HG02973 (cell line): ENCODE measurements around the gene SLC22A23.

Experiments
- ATAC-seq: cut with Tn5 transposase; IDR thresholded peaks from one replicate; pipeline ENCODE4 v1.9.1; 2021; ENCODE audit warnings: moderate library complexity; ENCODE audit not compliant: unreplicated experiment

Gene SLC22A23

DNA sequence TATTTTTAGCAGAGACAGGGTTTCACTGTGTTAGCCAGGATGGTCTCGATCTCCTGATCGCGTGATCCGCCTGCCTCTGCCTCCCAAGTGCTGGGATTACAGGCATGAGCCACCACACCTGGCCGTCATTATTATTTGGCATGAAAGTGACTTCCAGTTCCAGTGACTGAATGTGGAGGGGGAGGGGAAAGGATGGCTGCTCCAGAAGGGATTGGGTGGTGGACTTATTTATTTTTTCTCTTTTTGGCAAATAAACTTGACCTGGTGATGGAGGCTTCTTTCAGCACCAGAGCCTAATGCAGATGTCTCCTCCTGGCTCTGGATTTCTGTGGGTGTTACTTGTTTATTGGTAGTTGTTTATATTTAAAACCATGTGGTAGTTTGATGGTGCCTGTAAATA, 16.9 kb upstream of the SLC22A23 start:
- no peak for ATAC-seq

- no peak for ATAC-seq
These were observed 14.9 kb upstream of the SLC22A23 start for GRCh38 chr6:3471711-3472110.

DNA sequence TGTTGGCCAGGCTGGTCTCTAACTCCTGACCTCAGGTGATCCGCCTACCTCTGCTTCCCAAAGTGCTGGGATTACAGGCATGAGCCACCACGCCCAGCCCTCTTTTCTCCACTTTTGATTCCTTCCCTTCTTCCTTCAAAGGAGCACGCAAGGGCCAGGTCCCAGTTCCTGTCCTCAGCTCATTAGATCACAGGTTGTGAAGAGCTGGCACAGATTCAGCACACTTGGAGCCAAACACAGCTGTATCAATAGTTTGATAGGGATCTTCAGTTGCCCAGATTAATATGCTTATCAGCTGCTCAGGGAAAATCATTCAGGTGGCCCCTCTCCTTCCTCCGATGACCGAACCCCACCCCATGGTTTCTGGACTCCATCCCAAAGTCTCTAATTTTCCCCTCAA, 14.4 kb upstream of the SLC22A23 start:
- ATAC-seq = no peak

- no peak for ATAC-seq
These were observed 11.7 kb upstream of the SLC22A23 start for GRCh38 chr6:3468585-3468984.

- ATAC-seq = no peak
These were observed 11.1 kb upstream of the SLC22A23 start for GRCh38 chr6:3467996-3468395.

- no peak for ATAC-seq
These were observed 9.8 kb upstream of the SLC22A23 start for GRCh38 chr6:3466488-3467219.

DNA sequence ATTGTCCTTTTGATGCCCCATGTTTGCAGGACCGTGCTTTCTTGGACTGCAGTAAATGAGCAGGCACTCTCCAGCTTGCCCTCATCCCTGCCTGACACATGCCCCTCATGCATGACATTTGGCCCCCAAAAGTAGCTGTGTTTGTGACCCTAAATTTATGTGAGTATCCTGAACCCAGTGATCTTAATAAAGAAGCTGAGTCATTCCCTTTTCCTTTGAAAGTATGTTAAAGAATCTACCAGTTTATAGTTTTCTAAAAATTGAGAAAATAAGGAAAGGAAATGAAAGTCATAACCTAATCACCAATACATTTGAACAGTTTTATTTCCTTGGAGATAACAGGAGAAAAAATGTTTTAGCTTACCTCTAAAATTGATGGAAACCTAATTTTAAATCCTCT, 3.4 kb upstream of the SLC22A23 start:
- ATAC-seq = no peak

DNA sequence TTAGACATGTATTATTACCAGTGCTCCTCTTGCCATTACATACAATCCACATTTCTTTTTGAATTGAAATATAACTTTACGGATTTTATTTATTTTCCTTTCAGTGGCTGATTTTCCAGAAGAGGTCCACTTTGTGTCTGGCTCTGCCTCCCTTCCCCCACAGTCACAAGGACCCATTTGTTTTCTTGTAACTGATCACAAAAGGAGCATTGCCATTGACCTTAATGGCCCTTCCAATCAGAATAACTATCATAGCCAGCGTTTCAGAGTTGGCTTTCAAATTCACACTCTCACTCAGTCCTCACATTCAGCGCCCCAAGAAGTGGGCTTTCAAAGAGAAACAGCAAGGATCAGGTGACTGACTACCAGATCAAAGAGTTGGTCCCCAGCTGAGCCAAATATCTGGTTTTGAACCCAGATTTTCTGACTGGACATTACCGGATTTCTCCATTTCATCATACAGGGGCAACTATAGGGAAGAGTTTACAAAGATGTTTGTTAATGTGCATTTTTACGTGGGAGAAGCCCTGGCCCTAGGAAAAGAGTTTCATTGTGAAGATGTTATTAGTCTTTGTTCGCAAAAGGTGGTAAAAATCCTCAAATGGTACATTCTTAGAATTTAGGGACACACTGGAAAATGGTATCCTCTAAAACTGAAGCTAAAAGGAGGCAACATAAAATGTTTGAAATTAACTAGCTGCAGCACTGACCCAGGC, 2.0 kb upstream of the SLC22A23 start:
- ATAC-seq = no peak

DNA sequence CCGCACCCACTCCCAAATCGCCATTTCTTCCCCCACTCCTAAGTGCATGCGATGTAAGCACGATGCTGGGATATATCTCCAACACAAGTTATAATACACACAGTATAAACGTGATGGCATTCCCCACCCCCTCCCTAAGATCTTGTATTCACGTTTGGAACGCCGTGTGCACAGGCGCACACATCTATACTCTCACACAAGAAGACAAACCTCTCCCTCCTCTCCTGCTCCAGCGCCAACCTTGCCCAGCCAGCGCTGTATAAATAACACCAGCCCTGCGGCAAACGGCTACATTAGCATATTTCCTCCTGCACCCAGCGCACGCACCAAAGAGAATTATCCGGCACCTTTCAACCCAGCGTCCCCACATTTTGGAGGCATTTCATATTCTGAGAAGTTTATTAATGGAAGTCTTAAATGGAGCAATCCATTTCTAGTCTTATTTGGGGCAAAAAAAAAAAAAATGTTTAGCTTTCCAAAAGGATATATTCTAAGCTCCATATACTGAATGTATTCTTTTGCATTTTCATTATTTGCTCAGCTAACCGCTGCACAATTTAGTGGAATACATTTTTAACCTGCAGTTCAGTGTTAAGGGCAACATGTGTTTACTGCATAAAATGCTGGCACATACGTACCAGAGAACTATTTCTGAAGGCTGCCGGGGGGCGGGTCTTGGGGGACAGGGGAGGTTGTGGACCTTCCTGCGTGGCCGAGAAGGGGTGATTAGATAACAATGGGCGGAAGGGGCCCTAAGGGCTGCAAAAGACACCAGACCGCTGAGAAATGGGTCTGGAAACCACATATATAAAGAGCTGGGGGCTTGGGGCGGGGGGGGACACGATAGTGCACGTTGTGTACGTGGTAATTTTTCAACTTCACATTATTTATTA, 1.1 kb upstream of the SLC22A23 start:
- no peak for ATAC-seq

DNA sequence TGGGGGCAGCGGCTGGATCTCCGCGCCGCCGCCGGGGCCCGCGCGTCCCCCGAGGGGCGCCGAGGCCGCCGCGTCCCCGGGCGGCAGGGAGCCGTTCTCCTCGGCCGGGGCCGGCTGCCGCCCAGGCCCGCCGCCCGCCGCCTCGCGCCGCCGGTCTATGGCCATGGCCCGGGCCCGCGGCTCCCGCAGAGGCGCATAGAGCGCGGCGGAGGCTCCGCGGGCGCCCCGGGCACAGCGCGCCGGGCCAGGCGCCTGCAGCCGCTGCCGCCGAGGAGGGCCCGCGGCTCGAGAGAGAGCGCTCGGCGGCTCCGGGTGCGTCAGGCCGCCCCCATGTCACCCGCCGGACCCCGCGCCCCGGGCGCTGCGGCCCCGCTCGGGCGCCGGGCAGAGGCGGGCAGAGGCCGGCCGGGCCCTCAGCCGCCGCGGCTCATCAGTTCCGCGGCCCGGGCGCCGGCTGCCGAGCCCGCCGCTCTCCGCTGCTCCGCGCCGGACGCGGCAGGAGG, 404 bp downstream of the SLC22A23 start:
- peak; percentile 30 for ATAC-seq

DNA sequence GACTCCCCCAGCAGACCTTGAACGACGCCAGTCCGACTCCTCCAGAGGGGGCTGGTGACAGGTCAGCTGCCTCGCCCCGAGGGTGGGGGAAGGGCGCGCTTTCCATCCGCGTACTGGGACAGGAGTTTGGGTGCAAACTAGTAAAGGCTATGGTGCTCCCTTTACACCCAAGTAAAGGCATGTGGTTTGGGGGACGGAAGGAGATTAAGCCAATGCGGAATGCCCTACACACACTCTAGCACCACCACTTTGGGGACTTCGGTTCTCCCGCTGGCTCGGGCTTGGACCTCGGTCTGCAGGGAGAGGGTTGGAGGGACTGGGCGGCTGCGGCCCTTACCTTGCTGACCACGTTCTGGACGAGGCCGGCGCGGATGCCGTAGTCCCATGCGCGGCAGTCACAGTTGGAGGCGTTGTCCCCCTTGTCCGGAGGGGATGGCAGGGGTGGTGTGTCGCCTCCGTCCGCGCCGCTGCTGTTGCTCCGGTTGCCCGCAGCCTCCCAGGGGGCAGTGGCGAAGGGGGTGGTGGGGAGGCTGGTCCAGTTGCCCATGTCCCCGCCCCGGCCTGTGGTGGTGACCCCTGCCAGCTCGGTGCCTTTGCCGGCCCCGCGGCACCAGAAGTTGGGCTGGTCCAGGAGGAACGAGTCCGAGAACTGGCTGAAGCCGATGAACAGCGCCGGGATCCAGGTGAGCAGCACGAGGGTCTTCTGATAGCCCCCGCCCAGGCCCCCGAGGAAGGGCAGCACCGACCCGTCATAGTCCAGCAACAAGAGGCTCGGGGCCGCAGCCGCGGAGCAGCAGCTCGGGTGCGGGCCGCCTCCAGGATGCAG, 1.1 kb downstream of the SLC22A23 start:
- ATAC-seq = no peak

GRCh38 chr6:3455147-3455568, 1.7 kb downstream of the SLC22A23 start:
- ATAC-seq = no peak

DNA sequence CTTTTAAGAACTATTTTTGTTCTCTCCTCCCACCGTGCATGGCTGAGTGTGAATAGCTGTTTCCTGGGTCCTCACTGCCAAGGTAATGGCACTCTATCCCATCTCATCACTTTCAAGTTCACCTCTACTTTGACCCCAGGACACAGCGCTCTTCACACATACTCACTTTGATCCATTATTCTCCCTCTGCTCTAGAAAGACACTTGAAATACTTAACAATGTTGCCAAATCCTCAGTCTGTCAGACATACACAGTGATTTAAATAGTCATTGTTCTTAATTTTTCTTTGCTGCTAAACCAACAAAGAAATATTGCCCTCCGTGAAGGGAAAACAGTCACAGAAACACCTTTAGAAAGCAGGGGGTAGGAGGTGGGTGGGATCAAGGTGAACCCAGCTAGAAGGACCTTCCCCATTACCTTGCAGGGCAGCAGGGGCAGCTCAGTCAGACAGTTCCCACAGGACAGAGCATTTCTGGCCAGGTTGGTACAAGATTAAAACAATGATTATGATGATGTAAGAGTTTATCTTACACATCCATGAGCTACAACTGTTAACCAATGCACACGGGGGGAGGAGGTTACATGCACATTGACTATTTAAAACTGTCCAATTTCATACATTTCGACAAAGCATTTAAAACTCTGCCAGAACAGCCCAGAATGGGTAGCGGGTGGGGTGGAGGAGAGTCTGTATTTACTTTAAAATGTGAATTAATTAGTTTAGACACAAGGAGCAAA, 2.4 kb downstream of the SLC22A23 start:
- no peak for ATAC-seq

GRCh38 chr6:3453413-3454272, 3.2 kb downstream of the SLC22A23 start:
- no peak for ATAC-seq

DNA sequence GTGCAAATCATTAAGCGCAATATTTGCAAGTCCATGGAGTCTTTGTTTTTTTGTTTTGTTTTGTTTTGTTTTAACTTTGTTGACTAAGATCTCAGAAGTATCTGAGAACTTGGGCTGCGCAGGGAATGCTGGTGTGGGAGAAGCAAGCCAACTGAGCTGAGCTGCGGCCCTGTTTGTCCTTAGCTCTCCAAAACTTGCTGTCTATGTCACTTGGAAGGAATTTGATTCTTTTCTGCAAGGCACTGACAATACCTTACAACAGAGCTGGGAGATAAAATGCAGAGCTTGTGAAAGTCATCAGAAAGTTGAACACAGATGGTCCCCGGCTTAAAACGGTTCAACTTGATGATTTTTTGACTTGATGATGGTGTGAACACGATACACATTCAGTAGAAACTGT, 5.4 kb downstream of the SLC22A23 start:
- no peak for ATAC-seq

- ATAC-seq = no peak
These were observed 6.0 kb downstream of the SLC22A23 start for GRCh38 chr6:3450888-3451287.

- ATAC-seq = no peak
These were observed 7.0 kb downstream of the SLC22A23 start for GRCh38 chr6:3449750-3450305.

GRCh38 chr6:3449321-3449720, 7.5 kb downstream of the SLC22A23 start:
- ATAC-seq = no peak

GRCh38 chr6:3447005-3447404, 9.8 kb downstream of the SLC22A23 start:
- ATAC-seq = no peak
